IPS-18a (cell line): ENCODE data around the gene MINDY1.

ENCODE experiments used
- H3K27ac ChIP-seq: one replicate; pipeline ENCODE4 v1.5.1; 2013; ENCODE audit warnings: low read length
- H3K27me3 ChIP-seq: one replicate; pipeline ENCODE4 v1.6.1; 2013; ENCODE audit warnings: mild to moderate bottlenecking, low read length; ENCODE audit not compliant: control insufficient read depth, insufficient read depth
- H3K36me3 ChIP-seq: one replicate; pipeline ENCODE4 v1.6.1; 2013; ENCODE audit warnings: low read depth, low read length; ENCODE audit not compliant: control insufficient read depth
- H3K4me1 ChIP-seq: one replicate; pipeline ENCODE4 v1.6.1; 2013; ENCODE audit warnings: low read depth, low read length; ENCODE audit not compliant: control insufficient read depth
- H3K4me3 ChIP-seq: one replicate; pipeline ENCODE4 v1.5.1; 2013; ENCODE audit warnings: low read length
- H3K9ac ChIP-seq: one replicate; pipeline ENCODE4 v1.6.1; 2013; ENCODE audit warnings: mild to moderate bottlenecking, low read length, moderate library complexity
- H3K9me3 ChIP-seq: one replicate; pipeline ENCODE4 v1.6.1; 2013; ENCODE audit warnings: low read depth, low read length; ENCODE audit not compliant: control insufficient read depth

MINDY1 gene

DNA sequence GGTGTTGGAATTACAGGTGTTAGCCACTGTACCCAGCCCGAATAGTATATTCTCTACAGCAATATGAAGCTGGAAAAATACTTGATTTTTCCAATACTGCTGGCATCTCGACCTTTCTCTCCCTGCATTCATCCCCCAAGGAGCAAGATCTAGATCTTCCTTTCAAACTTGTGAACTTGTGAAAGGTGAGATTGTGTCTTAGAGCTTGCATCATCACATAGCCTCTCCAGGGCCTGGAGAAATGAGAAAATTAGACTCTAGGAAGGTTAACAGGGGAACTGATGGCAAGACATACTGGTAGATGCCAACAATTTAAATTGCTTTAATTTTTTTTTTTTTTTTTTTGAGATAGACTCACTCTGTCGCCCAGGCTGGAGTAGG lies 3.6 kb upstream of the MINDY1 start:
- H3K4me3 ChIP-seq = no peak overlapping the region
- H3K9me3 ChIP-seq = no peaks in the 10 kb centered on the region
- H3K9ac ChIP-seq = no peak overlapping the region
- H3K4me1 ChIP-seq = peaks cover 19% of the 10 kb centered on the region
- no peak overlapping the region for H3K27ac ChIP-seq
- no peaks in the 10 kb centered on the region for H3K36me3 ChIP-seq
- H3K27me3 ChIP-seq = no peaks in the 10 kb centered on the region

DNA sequence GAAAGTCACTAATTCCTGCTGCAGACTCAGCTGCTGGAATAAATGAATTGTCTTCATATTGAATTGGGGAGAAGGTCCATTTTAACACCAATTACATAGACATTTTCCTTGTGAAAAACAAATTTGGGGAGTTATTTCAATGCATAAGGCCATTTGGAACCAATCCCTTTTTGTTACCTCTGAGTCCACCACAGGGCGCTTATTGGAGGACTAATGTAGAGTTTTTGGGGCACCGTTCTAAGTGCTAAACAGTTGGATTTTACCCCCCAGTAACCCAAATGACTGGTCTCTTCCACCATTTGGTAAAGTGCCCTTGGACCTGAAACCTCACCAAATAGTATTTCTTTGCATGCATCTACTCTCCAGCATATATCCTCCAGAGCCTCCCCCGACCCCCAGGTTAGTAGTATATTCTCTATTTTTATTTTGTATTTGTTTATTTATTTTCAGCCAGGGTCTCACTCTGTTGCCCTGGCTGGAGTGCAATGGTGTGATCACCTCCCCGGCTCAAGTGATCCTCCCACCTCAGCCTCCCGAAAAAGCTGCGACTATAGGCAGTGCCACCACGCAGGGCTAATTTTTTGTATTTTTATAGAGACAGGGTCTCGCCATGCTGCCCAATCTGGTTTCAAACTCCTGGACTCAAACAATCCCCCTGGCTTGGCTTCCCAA lies 3.1 kb upstream of the MINDY1 start:
- peaks cover 19% of the 10 kb centered on the region for H3K4me1 ChIP-seq
- H3K4me3 ChIP-seq = no peak overlapping the region
- no peaks in the 10 kb centered on the region for H3K27me3 ChIP-seq
- H3K36me3 ChIP-seq = no peaks in the 10 kb centered on the region
- no peak overlapping the region for H3K9ac ChIP-seq
- H3K27ac ChIP-seq = no peak overlapping the region
- H3K9me3 ChIP-seq = no peaks in the 10 kb centered on the region

DNA sequence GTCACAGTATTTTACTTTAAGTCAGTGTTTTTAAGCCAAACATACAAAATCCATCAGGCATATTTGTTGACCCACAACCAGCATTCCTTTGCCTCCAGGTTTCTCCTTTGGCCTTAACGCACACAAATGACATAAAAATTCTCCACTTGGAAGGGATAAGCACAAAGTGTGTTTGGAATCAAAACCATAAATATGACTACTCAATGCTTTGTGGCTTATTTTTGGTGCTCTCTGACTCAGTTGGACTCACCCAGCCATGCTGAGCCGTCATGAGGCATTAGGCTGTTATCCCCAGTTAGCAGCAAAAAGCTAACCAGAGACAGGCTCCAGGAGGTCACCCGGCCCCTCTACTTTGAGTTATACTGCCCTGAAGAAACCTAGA lies 2.5 kb upstream of the MINDY1 start:
- no peaks in the 10 kb centered on the region for H3K36me3 ChIP-seq
- H3K4me3 ChIP-seq = peak overlapping the region; percentile 99
- H3K9me3 ChIP-seq = no peaks in the 10 kb centered on the region
- no peak overlapping the region for H3K27ac ChIP-seq
- peaks cover 19% of the 10 kb centered on the region for H3K4me1 ChIP-seq
- H3K9ac ChIP-seq = peak overlapping the region; percentile 83
- H3K27me3 ChIP-seq = no peaks in the 10 kb centered on the region

DNA sequence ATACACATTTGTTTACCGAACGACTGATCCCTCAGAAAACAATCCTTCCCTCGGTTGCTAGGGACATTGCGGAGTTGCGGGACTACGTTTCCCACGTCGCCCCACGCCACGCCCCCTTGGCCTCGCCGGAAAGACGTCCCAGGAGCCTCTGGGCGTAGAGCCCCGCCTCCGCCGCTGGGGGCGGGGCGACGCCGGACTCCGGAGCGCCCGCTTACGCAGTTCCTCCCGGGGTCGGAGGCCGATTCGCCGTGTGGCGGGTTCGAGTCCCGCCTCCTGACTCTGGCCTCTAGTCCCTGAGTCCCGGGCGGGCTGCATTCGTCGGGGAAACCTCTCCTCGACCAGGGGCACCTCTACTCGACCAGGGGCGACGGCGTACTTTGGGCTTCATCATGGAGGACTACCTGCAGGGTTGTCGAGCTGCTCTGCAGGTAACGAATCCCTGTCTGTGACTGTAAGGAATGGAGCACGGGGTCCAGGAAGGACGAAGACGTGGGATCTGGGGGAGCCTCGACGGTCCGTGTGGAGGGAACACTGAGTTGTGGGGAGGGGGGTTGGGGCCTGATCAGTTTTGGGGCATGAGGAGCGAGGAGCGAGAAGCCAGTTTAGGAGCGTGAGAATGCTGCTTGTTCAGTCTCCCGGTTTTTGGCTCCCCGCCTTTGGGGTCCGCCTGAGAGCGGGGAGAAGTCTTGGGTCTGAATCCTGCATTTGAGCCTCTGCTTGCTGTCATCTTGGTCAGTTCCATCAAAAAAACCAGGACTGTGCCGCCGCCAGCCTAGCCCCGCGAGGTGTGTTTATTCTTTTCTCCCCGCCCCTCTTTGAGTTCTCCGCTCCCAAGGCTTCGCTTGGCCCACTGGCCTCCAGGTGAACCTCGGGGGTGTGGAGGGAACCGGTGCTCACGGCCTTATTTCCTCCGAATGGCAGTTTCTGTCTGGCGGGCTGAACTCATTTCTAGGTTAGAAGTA lies 1.8 kb upstream of the MINDY1 start, which contains the start of gene PRUNE1:
TSS of gene PRUNE1 (plus strand) at position 206 of the 962 bp plus-strand sequence. CDS start at position 390, 184 bp downstream.
- Histone ChIP-seq H3K9ac (peak within 1 kb of the TSS; percentile 83), H3K4me1 (peaks cover 19% of the 10 kb centered on the region), H3K9me3 (no peaks in the 10 kb centered on the region), H3K4me3 (peak within 1 kb of the TSS; percentile 99), H3K36me3 (no peaks in the 10 kb centered on the region), H3K27ac (peak within 1 kb of the TSS; percentile 93), H3K27me3 (no peaks in the 10 kb centered on the region)

DNA sequence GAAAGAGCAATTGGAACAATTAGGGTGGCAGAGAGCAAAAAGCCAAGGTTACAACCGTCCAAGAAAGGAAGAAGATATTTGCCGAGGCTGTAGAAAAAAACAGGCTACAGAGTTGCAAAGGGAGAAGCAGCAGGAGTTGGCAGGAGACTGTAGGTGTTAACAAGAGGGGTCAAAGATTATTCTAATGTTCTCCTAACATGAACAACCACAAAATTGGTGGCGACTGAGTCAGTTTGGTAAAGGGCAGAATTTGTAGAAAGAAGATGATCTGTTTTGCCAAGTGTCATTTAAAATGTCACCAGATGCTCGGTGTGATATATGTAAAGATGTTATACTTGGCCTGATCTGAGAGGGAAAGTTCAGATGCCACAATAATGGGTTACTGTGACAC lies 1.1 kb upstream of the MINDY1 start:
- no peaks in the 10 kb centered on the region for H3K27me3 ChIP-seq
- peaks cover 19% of the 10 kb centered on the region for H3K4me1 ChIP-seq
- H3K9me3 ChIP-seq = no peaks in the 10 kb centered on the region
- H3K9ac ChIP-seq = peak overlapping the region; percentile 74
- peak overlapping the region; percentile 93 for H3K27ac ChIP-seq
- no peaks in the 10 kb centered on the region for H3K36me3 ChIP-seq
- H3K4me3 ChIP-seq = peak overlapping the region; percentile 99

DNA sequence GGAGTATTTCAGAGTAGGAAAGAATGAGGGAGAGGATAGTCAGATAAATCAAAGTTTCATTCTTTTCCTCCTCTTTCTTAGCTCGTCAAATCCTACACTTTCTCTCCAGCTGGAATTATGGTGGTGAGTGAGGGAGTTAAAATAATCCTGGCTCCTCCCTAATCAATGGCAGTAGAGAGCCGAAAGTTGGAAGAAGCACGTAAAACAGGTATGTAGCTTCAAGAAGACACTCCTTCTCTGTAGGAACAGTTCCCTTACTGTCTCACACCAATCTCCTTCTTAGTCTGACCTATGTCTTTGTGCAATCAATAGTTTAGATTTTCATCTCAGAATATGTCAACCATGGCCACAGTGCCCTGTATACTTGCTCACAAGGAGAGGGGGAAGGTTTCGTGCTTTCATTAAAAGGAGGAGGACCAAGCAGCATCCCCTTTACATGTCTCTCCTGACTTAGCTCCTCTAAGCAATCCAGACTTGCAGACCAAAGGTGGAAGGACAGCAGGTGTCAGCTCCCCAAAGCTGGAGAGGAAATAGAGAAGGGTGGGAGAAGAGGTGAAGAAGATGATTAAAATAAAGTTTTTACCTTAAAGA lies 878 bp downstream of the MINDY1 start:
- Histone ChIP-seq H3K27me3 (no peaks in the 10 kb centered on the region), H3K36me3 (no peaks in the 10 kb centered on the region), H3K9me3 (no peaks in the 10 kb centered on the region), H3K27ac (no peak overlapping the region), H3K4me3 (peak overlapping the region; percentile 56), H3K4me1 (peaks cover 19% of the 10 kb centered on the region), H3K9ac (peak overlapping the region; percentile 39)

DNA sequence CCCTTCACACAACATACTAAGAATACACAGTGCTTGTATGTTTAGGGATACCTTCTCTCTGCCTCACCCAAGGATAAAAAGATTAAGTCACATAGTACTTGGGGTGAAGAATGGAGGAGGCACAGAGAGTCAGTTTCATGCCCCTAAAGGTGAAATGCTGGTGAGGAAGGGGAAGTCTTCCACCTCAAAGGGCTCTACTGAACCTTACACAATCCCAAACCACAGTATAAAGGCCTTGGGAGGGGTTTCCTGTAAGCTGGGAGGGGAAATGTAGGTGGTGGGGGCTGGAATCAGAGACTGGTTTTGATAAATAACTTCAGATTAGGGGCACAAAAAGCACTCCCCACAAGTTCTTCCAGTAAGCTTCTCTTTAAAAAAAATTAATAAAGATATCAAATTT lies 3.5 kb downstream of the MINDY1 start:
- Histone ChIP-seq H3K36me3 (no peaks in the 10 kb centered on the region), H3K4me1 (peaks cover 15% of the 10 kb centered on the region), H3K27ac (no peak overlapping the region), H3K27me3 (no peaks in the 10 kb centered on the region), H3K9ac (no peak overlapping the region), H3K4me3 (no peak overlapping the region), H3K9me3 (no peaks in the 10 kb centered on the region)

DNA sequence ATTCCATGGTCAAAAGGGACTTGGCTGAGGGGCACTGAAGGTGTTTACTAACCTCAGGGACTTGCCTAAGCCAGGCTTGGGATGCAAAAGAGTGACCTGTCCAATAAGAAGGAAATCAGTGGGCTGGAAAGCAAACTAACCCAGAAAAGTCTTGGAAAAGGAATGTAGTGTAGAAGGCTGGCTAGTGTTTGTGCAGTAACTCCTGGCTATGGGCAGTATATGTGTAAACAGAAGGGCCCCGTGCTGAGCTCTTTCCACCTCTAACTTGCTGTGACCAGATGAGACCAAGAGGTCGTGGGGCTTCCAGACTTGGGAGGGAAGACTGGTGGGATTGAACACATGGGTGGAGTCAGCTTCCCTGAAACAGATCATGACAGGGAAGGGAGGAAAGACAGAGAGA lies 4.1 kb downstream of the MINDY1 start:
- Histone ChIP-seq H3K4me1 (peaks cover 10% of the 10 kb centered on the region), H3K36me3 (no peaks in the 10 kb centered on the region), H3K9ac (no peak overlapping the region), H3K27me3 (no peaks in the 10 kb centered on the region), H3K27ac (no peak overlapping the region), H3K9me3 (no peaks in the 10 kb centered on the region), H3K4me3 (no peak overlapping the region)

DNA sequence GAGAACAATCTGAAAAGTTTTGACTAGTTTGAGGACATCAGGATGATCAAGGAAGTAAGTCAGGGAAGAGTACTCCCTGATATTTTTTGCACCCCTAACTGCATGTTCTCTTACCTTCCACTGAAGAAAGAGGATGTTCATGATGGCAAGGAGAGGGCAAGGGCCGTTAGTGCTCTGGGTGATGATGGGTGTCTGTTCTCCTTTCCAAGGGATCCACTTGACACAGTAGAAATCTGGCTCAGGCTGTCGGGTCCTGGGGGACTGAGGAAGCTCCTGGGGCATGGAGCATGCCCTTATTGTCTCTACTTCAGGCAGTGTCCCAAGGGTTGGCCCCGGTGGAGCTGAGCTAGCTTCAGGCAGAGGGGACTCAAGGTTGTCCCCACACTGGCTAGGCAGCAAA lies 4.7 kb downstream of the MINDY1 start:
- Histone ChIP-seq H3K27ac (no peak overlapping the region), H3K9ac (no peak overlapping the region), H3K4me1 (peaks cover 7% of the 10 kb centered on the region), H3K36me3 (no peaks in the 10 kb centered on the region), H3K9me3 (no peaks in the 10 kb centered on the region), H3K4me3 (no peak overlapping the region), H3K27me3 (no peaks in the 10 kb centered on the region)

DNA sequence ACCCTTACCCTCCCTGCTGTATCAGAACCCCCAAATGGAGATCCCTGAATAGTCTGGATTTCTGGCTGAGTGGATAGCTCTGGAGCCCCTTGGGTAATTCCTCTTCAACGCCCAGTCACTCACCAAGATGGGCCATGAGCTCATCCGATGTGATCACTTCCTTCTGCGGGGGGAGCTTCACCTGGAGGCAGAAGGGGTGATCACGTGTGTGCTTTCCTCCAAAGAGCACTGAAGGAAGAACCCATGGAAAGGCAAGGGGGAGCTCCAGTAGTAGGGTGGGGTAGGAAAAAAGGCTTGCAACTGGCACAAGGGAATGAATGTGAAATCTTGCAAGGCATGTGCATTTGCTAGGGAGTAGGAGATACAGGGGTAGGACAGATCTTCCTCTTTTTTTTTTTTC lies 5.1 kb downstream of the MINDY1 start:
- no peak overlapping the region for H3K27ac ChIP-seq
- peaks cover 4% of the 10 kb centered on the region for H3K4me1 ChIP-seq
- no peaks in the 10 kb centered on the region for H3K9me3 ChIP-seq
- no peak overlapping the region for H3K9ac ChIP-seq
- H3K4me3 ChIP-seq = no peak overlapping the region
- no peaks in the 10 kb centered on the region for H3K36me3 ChIP-seq
- H3K27me3 ChIP-seq = no peaks in the 10 kb centered on the region

DNA sequence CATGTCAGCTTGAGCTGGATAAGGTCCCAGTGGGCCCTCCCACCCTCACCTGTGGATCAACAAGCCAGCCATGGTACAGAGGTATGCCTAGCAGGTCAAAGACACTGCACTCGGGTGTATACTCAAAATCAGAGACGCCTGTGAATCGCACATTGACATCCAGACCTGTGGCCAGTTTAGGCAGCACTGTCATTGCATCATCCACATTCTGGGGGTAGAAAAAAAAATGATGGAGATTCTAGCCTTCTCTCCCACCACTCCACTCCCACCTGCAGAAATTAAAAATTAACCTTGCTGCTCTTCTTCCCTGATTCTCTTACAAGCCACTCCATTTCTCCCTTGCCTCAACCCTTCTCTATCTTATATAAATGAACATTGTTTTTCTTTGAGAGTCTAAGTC lies 6.3 kb downstream of the MINDY1 start:
- H3K36me3 ChIP-seq = no peaks in the 10 kb centered on the region
- no peak overlapping the region for H3K4me3 ChIP-seq
- H3K9ac ChIP-seq = no peak overlapping the region

More for the DNA sequence above, 6.3 kb downstream of the MINDY1 start:
- H3K27ac ChIP-seq = no peak overlapping the region
- H3K27me3 ChIP-seq = no peaks in the 10 kb centered on the region
- H3K4me1 ChIP-seq = no peaks in the 10 kb centered on the region
- no peaks in the 10 kb centered on the region for H3K9me3 ChIP-seq
